G401 (cell line): ENCODE results near the gene NKX3-2. TPM values are rescaled to one million over a fixed set of nuclear protein-coding genes. Genes with fewer than 3 reads are reported as not detected.
A peak's percentile ranks its signal among the peaks of the same experiment; 100 is the strongest.
"Not testable (repeated sequence)": the region's sequence is repeated elsewhere in the genome, so short reads cannot be mapped to it uniquely, and the experiment has no call there.

Experiments
- DNase-seq: peaks from one replicate; pipeline ENCODE4 v3.0.0-alpha.2; 2015; ENCODE audit warnings: low spot score
- in situ Hi-C: cut with HindIII; loops from 2 replicates; pipeline ENCODE4 v1.10.0; 2016; ENCODE audit warnings: low sequenced_read_pairs, mixed read lengths
- total RNA-seq: library from RNA; depleted of rRNA; stranded (reverse); fragments of >200 nt; shearing (Covaris generic); gene quantifications from 2 replicates; pipeline ENCODE4 v1.2.3, GENCODE V29; 2014; rRNA removed

Gene NKX3-2
- 0.37 and 0.55 TPM in 2 replicates for total RNA-seq

DNA sequence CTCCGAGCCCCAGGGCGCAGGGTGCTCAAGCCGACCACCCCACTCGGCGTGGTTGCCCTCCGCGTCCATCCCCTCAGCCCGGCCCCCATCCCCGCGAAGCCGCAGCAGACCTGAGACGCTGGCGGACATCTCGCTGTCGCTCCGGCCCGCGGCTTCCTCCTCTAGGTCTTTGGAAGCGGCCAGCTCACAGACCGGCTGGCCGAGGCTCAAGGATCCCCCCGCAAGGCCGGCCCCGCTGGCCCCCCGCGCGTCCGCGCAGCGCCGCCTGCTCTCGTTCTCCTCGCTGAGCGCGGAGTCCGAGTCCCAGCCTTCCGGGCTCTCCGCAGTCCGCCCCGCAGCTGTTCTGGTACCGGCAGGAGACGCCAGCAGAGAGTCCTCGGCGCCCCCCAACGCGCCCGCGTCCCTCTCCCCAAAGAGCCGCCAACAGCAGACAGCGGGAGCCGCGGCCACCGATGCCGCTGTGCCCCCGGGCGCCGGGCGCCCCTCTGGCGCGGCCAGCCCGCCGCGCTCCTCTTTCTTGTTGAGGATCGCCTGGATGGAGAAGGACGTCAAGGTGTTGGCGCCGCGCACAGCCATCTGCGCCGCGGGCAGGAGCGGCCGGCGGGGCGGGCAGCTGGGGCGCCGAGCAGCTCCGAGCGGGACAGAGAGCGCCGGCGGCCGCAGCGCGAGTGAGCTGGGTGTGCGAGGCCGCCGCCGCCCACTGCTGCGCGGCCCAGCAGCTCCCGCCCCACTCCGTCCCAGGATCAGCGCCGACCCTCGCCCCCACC lies at the start of gene NKX3-2:
Gene NKX3-2, minus strand, starts transcription at position 670 of the 767 bp plus-strand sequence. Its CDS starts 94 bp downstream, at position 576.
- DNase-seq, result peak; percentile 12
- in situ Hi-C loops, result no loop called here

DNA sequence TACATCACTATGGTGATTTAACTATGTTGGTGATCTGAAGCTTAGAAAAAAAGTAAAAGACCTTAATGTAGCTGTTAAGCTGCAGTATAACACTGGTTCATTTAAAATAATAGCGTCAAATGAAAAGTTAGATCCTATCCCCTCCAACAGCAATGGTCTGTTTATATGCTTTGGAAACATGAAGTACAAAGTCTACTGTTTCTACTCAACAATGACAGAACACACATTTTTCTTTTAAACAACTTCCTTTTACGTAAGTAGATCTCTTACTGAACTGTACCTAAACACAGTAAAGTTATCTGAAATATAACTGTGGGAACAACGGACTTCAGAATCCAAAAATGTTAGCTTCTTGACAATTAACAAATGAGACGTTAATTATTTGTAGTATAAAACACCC lies 47.9 kb upstream of the NKX3-2 start:
- in situ Hi-C loops, result no loop called here
- no peak for DNase-seq

DNA sequence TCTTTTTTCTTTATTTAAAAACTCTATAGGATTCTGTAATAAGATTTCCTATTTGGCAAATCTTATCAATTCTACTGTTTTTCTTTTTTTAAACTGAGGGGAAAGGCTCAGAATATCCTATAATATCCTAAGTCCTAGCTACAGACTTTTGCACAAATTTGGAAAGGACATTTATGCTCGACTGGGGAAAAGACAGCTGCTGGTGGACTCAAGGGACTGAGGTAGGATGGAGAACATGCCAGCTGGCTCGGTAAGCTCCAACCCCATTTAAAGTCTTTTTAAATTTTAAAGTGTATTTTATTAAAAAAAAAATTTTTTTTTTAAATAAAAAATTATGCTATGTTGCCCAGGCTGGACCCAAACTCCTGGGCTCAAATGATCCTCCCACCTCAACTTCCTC lies 46.5 kb upstream of the NKX3-2 start:
- in situ Hi-C loops, result no loop called here
- DNase-seq, result no peak

DNA sequence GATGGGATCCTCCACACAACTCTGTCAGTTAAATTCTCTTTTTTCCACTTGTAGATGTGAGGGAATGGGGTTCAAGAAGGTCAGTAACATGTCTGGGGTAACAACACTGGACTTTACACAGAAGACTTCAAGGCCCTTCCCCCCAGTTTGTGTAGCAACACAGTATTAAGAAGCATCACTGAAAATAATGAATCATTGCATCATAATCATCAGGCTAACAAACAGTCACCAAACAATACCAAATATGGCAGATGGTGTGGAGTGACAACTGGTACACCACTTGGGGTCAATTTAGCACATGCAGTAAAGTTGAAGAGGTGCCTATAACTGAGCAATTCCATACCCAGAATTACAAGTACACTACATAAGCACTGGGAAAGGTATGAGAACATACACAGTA lies 44.6 kb upstream of the NKX3-2 start:
- in situ Hi-C loops, result no loop called here
- DNase-seq, result no peak

DNA sequence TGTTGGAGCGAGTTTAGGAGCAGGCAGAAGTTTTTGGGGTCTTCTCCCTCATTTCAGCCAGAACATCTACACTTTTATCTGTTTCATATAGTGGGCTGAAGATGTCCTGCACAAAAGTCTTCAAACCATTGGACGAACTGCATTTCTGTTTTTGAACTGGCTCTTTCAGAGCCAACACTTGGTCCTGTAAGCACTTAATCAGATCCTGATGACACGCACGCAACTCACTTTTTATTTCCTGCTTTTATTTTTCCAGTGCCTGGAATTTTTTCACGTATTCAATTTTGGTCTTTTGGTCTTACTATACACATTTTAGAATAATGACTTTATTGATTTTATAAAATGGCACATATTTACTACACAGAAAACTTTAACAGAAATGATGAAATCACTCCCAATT lies 40.2 kb upstream of the NKX3-2 start:
- in situ Hi-C loops, result no loop called here
- no peak for DNase-seq

DNA sequence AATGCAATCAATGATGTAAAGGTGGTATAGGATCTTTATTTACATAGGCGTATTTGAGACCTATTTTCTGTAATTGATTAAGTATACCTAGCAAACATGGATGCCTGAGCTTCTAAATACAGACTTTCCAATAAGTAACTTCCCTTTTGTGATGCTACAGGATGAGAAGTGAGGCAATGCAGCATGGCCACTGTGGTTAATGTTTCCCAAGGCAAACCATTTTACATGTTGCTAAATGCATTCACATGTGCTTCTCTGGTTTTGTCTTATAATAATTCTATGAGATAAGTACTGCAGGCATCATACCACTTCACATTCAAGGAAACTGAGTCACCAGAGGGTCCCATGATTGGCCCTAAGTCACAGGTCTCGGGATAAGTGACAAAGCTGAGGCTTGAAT lies 35.7 kb upstream of the NKX3-2 start:
- in situ Hi-C loops, result no loop called here
- DNase-seq, result no peak

DNA sequence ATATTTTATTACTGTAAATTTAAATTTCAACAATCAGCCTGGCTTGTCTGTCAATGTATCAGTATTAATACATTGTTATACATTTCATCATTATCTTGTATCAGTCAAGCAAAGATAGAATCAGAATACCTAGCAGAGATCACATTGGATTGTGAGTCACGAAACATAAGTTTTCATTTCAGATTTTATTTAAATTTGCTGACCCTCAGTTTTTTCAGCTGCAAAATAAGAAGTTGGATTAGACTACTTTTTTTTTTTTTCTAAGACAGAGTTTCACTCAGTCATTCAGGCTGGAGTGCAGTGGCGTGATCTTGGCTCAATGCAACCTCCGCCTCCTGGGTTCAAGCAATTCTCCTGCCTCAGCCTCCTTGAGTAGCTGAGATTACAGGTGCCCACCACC lies 33.4 kb upstream of the NKX3-2 start:
- in situ Hi-C loops, result no loop called here
- DNase-seq, result no peak

DNA sequence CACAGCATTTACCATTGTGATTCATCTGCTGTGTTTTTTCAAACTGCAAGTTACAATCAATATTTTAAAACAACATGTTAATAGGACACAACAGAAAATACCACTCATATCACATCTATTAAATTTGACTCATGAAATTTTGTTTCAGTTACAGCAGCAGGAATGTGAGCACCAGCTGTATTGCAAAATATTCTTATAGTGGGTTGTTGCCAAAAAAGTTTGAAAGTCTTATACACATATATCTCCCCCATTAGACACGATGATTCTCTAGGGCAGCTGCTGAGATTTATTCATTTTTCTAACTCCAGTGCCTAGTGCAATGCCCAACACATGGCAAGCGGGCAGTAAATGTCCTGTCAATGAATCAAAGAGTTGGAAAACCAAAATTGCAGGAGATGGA lies 26.6 kb upstream of the NKX3-2 start:
- in situ Hi-C loops, result no loop called here
- DNase-seq, result no peak

DNA sequence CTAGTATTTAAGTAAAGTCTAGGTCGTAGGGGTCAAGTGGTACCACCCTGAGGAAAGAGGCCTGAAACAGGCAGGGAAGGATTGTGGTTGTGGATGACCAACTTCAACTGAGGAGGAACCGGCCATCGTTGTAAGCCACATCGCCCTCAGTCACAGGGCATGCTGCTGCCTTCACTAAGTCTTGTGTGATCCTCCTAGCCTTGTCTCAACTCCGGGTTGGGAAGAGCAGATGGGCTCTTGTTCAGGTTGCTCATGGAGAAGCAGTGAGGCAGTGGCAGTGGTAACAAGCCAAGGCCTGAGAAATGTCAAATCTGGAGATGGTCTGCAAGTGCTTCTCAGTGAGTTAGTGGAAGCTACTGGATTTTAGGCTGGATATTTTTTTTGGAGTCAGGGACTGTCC lies 22.8 kb upstream of the NKX3-2 start:
- DNase-seq, result no peak
- in situ Hi-C loops, result no loop called here

DNA sequence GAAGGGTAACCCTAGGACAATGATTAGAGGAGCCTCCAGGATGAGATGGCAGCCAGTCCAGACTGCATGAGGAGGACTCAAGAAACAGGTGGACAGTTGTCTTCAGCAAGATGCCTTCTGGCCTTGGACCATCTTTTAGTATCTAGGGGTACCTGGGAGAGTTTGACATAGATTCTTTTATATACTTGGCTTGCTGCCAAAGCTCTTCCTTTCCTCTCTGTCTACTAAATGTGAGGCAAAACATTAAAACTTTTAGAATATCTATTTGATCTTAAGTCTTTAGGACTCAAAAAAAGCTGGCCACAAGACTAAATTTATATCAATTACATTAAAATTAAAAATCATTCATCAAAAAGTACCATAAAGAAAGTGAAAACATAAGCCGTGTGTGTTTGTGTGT lies 18.6 kb upstream of the NKX3-2 start:
- DNase-seq, result no peak
- in situ Hi-C loops, result no loop called here

DNA sequence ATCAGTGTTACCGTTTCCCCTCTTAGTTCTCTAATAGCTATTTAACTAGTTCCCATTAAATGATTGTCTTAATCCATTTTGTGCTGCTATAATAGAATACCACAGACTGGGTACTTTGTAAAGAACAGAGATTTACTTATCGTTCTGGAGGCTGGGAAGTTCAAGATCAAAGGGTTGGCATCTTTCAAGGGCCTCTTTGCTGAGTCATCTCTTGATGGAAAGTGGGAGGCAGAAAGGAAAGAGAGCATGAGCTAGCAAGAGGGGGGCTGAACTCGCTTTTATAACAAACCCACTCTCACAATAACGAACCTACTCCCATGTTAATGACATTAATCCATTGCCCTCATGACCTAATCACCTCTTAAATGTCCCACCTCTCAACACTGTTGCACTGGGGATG lies 17.4 kb upstream of the NKX3-2 start:
- in situ Hi-C loops, result no loop called here
- DNase-seq, result no peak

DNA sequence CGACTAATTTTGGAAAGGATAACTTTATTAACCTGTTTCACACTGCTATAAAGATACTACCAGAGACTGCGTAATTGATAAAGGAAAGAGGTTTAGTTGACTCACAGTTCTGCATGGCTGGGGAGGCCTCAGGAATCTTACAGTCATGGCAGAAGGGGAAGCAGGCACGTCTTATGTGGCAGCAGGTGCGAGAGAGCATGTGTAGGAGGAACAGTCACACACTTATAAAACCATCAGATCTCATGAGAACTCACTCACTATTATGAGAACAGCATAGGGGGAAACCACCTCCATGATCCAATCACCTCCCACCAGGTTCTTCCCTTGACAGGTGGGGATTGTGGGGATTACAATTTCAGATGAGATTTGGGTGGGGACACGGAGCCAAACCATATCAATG lies 15.8 kb upstream of the NKX3-2 start:
- in situ Hi-C loops, DNase-seq: not testable (repeated sequence)

DNA sequence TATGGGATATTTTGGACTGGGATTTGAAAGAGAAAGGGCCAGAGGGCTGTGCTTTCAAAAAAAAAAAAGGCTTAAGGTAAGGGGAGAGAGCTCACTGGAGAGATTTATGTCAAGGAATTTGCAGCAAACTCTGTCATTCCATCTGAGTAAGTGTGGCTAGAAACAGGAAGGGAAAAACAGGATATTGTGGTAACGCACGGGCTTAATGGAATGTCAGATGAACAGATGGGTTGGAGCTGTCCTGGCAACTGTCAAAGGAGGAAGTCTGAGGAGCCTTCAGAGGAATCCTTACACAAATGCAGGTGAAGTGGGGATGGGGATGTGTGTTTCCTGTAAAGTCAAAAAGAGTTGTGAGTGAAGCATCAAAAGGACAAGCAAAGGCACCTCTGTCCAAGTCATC lies 15.1 kb upstream of the NKX3-2 start:
- in situ Hi-C loops, result no loop called here
- no peak for DNase-seq

DNA sequence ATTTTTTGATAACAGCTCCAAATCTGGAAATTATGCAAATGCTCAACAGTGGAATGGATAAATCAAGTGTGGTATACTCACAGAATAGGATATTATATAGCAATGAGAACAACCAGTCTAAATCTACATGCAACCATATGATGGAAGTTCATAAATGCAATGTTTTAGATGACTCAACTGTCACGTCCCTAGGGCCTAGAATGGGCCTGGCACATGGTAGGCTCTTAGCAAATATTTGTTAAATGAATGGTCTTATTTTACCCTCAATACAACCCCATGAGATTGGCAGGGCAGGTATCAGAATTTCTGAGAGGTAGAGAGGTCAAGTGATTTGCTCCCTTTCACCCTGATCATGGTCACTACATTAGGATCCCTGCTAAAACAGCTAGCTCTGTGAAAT lies 14.6 kb upstream of the NKX3-2 start:
- DNase-seq, result no peak
- in situ Hi-C loops, result no loop called here

DNA sequence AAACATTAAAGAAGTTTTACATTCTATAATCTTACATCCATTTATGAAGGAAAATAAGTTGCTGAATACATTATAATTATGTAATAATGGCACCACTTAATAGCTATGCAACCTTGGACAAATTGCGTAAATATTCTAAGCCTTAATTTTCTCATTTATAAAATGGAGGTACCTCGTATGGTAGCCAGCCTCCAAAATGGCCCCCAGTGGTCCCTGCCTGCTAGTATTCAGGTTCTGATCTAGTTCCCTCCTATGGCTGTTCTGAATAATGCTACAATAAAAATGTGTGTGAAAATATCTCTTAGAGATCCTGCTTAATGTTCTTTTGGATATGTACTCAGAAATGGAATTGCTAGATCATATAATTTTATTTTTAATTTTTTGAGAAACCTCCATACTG lies 11.0 kb upstream of the NKX3-2 start:
- DNase-seq, result no peak
- in situ Hi-C loops, result no loop called here

DNA sequence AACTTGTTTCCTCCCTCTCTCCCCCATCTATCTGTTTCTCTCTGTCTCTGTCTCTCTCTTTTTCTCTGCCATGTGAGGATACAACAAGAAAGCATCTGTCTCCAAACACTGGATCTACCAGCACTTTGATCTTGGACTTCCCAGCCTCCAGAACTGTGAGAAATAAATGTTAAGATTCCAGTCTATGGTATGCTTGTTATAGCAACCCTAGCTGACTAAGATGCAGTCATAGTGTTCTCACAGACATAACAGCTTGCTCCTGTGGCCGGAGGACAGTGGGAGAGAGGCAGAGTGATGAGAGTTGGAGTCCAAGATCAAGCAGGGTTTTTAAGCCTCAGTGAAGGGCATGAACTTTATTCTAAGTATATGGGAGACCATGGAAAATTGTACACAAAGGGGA lies 8.8 kb upstream of the NKX3-2 start:
- in situ Hi-C loops, result no loop called here
- no peak for DNase-seq

DNA sequence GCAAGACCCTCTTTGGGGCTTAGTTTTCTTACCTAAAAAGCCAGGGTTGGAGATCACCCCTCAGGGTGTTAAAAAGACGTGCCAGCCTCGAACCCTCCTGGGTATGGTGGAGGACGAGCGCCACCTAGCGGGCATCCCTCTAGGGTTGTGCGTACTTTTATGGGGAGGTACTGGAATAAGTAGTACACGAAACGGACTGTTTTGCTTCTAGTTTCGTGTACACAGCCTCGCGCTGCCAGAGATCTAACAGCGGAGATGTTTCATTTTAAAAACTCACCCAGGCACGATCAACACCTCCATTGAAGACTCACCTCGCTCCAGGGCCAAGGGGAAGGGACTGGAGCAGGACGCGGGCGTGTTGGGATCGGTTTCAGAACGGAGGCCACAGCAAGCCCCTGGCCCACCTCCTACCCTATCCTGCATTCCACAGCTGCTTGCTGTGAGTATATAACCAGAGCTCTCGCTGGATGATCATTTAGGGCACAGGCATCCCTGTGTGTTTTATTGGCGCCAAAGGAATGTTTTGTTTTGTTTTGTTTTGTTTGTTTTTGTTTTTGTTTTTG lies 4.8 kb upstream of the NKX3-2 start:
- in situ Hi-C loops, result no loop called here
- peak; percentile 51 for DNase-seq

DNA sequence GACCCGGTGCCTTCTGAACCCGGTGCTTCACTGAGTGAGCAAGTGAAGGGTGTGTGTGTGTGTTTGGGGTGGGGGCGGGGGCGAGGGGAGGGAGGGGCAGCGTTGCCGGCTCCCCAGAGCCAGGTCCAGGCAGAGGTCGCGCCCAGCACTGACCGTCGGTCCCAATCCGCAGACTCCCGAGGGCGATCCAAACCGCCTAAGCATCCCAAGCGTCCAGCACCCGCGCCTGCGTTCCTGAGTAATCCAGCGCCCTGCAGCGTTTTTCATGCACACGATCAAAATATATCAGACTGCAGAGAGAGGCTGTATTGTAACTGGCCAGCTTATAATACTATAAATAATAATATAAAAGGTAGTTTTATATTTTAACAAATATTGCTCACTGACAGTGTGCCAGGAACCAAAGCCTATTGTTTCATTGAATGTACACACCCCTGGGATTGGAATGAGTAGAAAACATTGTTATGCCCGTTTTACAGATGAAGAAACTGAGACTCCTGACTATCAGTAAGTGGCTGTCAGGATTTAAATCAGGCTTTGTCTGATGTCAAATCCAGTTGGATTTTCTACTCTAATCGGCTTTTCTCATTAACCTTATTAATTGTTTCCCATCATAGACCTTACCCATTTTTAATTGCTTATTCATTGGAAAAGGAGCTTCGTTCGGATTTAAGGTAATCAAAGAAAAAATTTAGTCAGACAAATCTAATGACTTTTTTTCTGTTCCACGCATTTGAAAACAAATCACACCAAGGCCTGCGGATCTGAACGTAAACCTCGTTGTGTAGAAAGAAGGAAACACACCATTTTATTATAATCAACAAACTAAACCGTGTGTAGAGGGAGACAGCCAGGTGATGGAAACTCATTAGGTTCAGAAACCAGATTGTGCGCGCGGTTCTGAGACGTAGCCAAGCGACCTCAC lies 4.0 kb upstream of the NKX3-2 start:
- DNase-seq, result no peak
- in situ Hi-C loops, result no loop called here

DNA sequence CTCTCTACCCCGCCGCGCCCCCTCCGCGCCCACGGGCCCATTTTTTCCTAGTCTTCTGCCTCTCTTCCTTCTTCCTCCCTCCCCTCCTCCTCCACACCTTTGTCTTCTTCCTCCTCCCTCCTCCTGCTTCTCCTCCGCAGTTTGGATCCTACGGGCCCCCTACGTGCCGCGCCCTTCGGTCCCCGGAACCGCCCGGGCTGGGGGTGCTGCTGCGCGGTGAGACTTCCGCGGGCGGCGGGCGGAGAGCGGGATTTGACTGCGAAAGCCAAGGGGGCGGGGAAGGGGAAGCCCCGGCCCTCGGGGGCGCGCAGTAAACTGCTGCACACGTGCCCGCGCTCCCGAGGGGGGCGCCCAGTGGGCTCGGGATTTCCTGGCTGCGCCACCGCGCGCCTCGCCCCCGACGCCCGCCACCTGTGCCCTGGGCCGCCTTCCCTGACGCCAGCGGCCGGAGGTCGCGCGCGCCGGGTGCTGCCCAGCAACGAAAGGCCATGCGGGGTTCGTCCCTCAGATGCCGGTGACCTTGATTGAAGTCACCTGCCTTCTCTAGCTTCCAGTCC lies 3.3 kb upstream of the NKX3-2 start:
- DNase-seq, result no peak
- in situ Hi-C loops, result no loop called here

DNA sequence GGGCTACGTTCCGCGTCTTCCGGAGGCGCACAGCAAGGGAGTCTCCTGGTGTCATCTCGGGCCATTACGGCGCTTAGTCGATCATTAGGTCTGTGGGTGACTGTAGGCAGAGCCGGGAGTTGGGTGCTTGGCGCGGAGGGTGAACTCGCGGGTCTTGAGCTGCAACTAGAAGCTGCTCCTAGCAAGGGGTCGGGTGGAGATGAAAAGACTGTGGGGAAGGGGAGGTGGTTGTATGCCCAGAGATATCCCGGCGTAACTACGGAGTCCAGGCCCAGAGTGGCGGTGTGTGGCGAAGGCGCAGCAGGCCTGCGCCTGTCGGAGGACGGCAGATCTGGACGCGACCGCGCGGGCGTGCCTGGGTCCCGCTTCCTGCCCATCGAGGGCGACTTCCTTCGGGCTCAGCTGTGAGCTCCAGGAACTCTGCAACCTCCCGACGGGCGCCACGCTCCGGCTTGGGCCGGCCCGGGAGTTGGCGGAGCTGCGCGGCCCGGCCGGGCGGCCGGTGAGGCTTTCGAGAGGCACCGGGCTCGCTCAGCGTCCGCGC lies 2.7 kb upstream of the NKX3-2 start:
- in situ Hi-C loops, result no loop called here
- DNase-seq, result no peak
